Measurements from ENCODE around the gene TRIM65.
"Not testable (repeated sequence)": the region's sequence is repeated elsewhere in the genome, so short reads cannot be mapped to it uniquely, and the experiment has no call there.

Gene TRIM65

DNA sequence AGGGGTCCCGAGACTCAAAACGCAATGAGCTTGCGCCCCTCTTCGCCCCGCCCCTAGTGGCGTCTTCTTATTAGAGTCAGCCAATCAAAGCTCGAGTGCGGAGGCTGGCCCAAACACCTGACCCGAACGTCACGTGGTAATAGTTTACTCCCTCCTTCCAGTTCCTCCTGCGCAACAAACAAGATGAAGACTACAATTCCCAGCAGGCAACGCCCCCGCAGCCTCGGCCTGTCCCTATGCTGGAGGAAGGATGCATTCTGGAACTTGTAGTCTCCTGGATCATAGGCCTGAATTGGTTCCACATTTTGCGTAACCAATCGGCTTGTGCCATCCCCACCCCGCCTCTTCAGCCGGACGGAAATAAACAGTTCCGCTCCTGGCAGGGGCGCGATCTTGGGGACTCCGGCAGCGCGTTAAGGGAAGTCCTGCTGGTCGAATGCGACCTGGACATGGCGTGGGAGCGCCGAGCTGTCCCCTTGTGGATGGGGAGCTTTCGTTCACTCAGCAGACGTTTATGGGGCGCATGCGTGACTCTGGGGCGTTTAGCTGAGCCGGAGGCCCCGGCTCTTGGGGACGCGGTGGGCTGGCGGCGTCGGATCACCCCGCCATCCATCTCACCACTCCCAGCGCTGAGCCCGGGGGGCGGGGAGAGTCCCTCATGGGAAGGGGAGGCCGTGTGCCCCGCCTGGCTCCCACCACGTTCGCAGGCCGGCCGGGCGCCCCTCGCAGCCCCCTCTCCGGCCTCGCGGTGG, 41.3 kb downstream of the TRIM65 start, which contains the start of gene WBP2:
TSS of gene WBP2 (minus strand) at position 26 of the 752 bp plus-strand sequence. CDS start 38 bp downstream, outside the sequence.
- peaks cover 25% of the 10 kb centered on the region for H3K4me1 ChIP-seq (ENCODE audit: low read length)
- H3K9me3 ChIP-seq (ENCODE audit: insufficient read depth, low read length): no peaks in the 10 kb centered on the region
- peak within 1 kb of the TSS; percentile 81 for H3K9ac ChIP-seq (ENCODE audit: low read length)
- peak within 1 kb of the TSS; percentile 98 for H3K4me2 ChIP-seq (ENCODE audit: low read length)
- no peak within 1 kb of the TSS; the same call in 1 of the 2 replicates for H2AFZ ChIP-seq (ENCODE audit: low read depth, low read length)
- H3K79me2 ChIP-seq (ENCODE audit: low read length): peaks cover 22% of the 10 kb centered on the region
- H3K4me3 ChIP-seq (ENCODE audit: low read length): peak within 1 kb of the TSS; percentile 94
- peaks cover 11% of the 10 kb centered on the region for H3K36me3 ChIP-seq (replicated peaks; ENCODE audit: low read depth, low read length)
- H3K27me3 ChIP-seq (ENCODE audit: low read depth, low read length): no peaks in the 10 kb centered on the region
- peaks cover 3% of the 10 kb centered on the region; the same call in 1 of the 2 replicates for H4K20me1 ChIP-seq (ENCODE audit: insufficient read depth, low read length)
- H3K27ac ChIP-seq (ENCODE audit: low read length): peak within 1 kb of the TSS; percentile 60
- TF ChIP-seq, protein P1, sequence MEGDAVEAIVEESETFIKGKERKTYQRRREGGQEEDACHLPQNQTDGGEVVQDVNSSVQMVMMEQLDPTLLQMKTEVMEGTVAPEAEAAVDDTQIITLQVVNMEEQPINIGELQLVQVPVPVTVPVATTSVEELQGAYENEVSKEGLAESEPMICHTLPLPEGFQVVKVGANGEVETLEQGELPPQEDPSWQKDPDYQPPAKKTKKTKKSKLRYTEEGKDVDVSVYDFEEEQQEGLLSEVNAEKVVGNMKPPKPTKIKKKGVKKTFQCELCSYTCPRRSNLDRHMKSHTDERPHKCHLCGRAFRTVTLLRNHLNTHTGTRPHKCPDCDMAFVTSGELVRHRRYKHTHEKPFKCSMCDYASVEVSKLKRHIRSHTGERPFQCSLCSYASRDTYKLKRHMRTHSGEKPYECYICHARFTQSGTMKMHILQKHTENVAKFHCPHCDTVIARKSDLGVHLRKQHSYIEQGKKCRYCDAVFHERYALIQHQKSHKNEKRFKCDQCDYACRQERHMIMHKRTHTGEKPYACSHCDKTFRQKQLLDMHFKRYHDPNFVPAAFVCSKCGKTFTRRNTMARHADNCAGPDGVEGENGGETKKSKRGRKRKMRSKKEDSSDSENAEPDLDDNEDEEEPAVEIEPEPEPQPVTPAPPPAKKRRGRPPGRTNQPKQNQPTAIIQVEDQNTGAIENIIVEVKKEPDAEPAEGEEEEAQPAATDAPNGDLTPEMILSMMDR (IDR thresholded peaks at IDR 0.05; ENCODE audit: low read depth, low read length): no peak; the same call in 1 of the 2 replicates
- no peak for TF ChIP-seq EZH2phosphoT487 (IDR thresholded peaks at IDR 0.05; ENCODE audit: low read depth)

DNA sequence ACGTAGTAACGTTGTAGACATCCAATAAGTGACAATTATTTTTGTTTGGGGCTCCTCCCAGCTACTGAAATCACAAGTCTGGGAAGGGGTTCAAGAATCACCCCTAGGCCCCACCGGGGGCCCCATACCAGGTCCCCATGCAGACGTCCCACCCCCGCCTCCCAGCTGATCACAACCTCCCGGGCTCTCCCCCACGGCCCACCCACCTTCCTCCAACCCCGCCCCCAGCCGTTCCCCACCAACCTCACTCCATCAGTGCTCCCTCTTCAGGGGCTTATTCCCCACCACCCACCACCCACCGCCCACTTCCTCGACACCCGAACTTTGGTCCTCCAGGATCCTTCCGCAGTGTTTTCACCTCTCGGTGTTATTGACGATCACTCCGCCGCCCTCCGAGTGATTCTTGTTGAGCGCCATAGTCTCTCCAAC, 41.9 kb downstream of the TRIM65 start:
- H3K9me3 ChIP-seq (ENCODE audit: insufficient read depth, low read length): no peaks in the 10 kb centered on the region
- peaks cover 13% of the 10 kb centered on the region for H3K36me3 ChIP-seq (replicated peaks; ENCODE audit: low read depth, low read length)
- no peak overlapping the region; the same call in 1 of the 2 replicates for H2AFZ ChIP-seq (ENCODE audit: low read depth, low read length)
- H3K4me3 ChIP-seq (ENCODE audit: low read length): peak overlapping the region; percentile 94
- H3K4me2 ChIP-seq (ENCODE audit: low read length): peak overlapping the region; percentile 95
- TF ChIP-seq EZH2phosphoT487 (IDR thresholded peaks at IDR 0.05; ENCODE audit: low read depth): no peak
- TF ChIP-seq, protein P1 (IDR thresholded peaks at IDR 0.05; ENCODE audit: low read depth, low read length): no peak
- peaks cover 3% of the 10 kb centered on the region; the same call in 1 of the 2 replicates for H4K20me1 ChIP-seq (ENCODE audit: insufficient read depth, low read length)
- peaks cover 25% of the 10 kb centered on the region for H3K4me1 ChIP-seq (ENCODE audit: low read length)
- H3K27me3 ChIP-seq (ENCODE audit: low read depth, low read length): no peaks in the 10 kb centered on the region
- peaks cover 22% of the 10 kb centered on the region for H3K79me2 ChIP-seq (ENCODE audit: low read length)
- peak overlapping the region; percentile 81 for H3K9ac ChIP-seq (ENCODE audit: low read length)
- H3K27ac ChIP-seq (ENCODE audit: low read length): peak overlapping the region; percentile 38

DNA sequence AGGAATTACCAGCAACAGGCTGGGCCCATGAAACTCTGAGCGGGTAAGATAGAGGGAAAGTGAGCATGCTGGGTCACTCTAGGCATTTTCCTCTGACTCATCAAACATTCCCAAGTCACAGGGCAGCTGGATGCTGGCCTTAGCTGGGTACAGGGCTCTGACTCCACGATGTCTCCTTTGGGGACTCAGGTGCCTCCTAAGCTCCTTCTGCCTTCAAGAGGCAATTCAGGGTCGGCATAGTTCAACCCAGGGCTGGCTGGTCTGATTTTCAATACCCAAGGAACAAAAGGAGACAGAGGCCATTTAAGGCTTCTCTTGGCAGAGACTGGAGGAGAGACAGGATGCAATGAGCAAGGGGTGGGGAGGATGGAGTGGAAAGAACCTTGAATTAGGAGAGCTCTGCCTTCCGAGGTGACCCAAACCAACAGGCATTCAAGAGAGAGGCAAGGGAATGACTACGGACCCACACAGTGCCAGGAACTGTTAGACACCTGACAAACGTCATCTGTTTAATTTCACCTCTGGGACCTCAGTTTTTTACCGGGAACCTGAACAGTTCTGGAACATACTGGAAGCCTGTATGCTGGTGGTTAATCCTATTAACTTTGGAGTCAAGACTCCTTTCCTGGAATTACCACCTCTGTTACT, 42.5 kb downstream of the TRIM65 start:
- peak overlapping the region; percentile 81 for H3K9ac ChIP-seq (ENCODE audit: low read length)
- no peaks in the 10 kb centered on the region for H3K9me3 ChIP-seq (ENCODE audit: insufficient read depth, low read length)
- peaks cover 3% of the 10 kb centered on the region; the same call in 1 of the 2 replicates for H4K20me1 ChIP-seq (ENCODE audit: insufficient read depth, low read length)
- peaks cover 22% of the 10 kb centered on the region for H3K79me2 ChIP-seq (ENCODE audit: low read length)
- H2AFZ ChIP-seq (ENCODE audit: low read depth, low read length): no peak overlapping the region
- peaks cover 25% of the 10 kb centered on the region for H3K4me1 ChIP-seq (ENCODE audit: low read length)
- no peak overlapping the region for H3K27ac ChIP-seq (ENCODE audit: low read length)
- H3K27me3 ChIP-seq (ENCODE audit: low read depth, low read length): no peaks in the 10 kb centered on the region
- H3K4me2 ChIP-seq (ENCODE audit: low read length): peak overlapping the region; percentile 95
- peak overlapping the region; percentile 94 for H3K4me3 ChIP-seq (ENCODE audit: low read length)
- H3K36me3 ChIP-seq (replicated peaks; ENCODE audit: low read depth, low read length): peaks cover 17% of the 10 kb centered on the region
- TF ChIP-seq EZH2phosphoT487 (IDR thresholded peaks at IDR 0.05; ENCODE audit: low read depth): no peak

DNA sequence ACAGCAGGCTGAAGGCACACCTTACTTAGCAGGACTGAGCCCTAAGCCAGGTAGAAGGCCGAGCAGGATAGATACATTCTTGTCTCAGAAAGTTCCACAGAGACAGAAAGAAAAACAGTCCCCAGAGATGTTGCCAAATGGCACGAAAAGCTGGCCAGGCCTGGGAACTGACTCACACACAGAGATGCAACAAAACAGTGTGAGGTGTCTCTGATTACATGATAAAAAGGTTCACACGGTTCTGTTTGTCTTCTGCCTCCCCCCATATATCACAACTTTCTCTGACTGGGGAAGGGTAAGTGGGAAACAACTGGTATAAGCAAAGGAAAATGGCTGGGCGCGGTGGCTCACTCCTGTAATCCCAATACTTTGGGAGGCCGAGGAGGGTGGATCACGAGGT, 43.3 kb downstream of the TRIM65 start:
- Histone ChIP-seq H3K79me2 (ENCODE audit: low read length) (peaks cover 22% of the 10 kb centered on the region), H3K9ac (ENCODE audit: low read length) (no peak overlapping the region), H3K4me2 (ENCODE audit: low read length) (no peak overlapping the region), H3K36me3 (replicated peaks; ENCODE audit: low read depth, low read length) (peaks cover 17% of the 10 kb centered on the region), H3K27me3 (ENCODE audit: low read depth, low read length) (no peaks in the 10 kb centered on the region), H3K4me3 (ENCODE audit: low read length) (no peak overlapping the region), H2AFZ (ENCODE audit: low read depth, low read length) (no peak overlapping the region), H3K4me1 (ENCODE audit: low read length) (peaks cover 18% of the 10 kb centered on the region), H3K9me3 (ENCODE audit: insufficient read depth, low read length) (no peaks in the 10 kb centered on the region), H3K27ac (ENCODE audit: low read length) (no peak overlapping the region), H4K20me1 (ENCODE audit: insufficient read depth, low read length) (peaks cover 3% of the 10 kb centered on the region; the same call in 1 of the 2 replicates)
- no peak for TF ChIP-seq EZH2phosphoT487 (IDR thresholded peaks at IDR 0.05; ENCODE audit: low read depth)
- TF ChIP-seq, protein P1 (IDR thresholded peaks at IDR 0.05; ENCODE audit: low read depth, low read length): no peak

DNA sequence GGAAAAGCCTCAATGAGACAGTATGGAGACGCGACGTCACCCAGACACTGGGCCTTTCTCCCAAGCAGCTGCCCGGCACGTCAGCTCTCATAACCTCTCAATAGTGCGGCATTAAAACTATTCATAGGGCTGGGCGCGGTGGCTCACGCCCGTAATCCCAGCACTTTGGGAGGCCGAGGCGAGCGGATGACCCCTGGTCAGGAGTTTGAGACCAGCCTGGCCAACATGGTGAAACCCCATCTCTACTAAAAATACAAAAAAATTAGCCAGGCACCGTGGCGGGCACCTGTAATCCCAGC, 45.1 kb downstream of the TRIM65 start:
- not testable (repeated sequence) for H2AFZ ChIP-seq (ENCODE audit: low read depth, low read length); H3K9ac ChIP-seq (ENCODE audit: low read length); H3K27me3 ChIP-seq (ENCODE audit: low read depth, low read length); H3K9me3 ChIP-seq (ENCODE audit: insufficient read depth, low read length); H3K27ac ChIP-seq (ENCODE audit: low read length); H4K20me1 ChIP-seq (ENCODE audit: insufficient read depth, low read length); H3K4me2 ChIP-seq (ENCODE audit: low read length); H3K4me3 ChIP-seq (ENCODE audit: low read length)
- Histone ChIP-seq H3K36me3 (replicated peaks; ENCODE audit: low read depth, low read length) (peaks cover 33% of the 10 kb centered on the region), H3K79me2 (ENCODE audit: low read length) (peaks cover 22% of the 10 kb centered on the region), H3K4me1 (ENCODE audit: low read length) (peaks cover 12% of the 10 kb centered on the region)

Measured in OCI-LY3 (cell line).